GF-D8 (cell line): ENCODE data around the gene ECHS1.
A peak's percentile ranks its signal among the peaks of the same experiment; 100 is the strongest.
"Not testable (repeated sequence)": the region's sequence is repeated elsewhere in the genome, so short reads cannot be mapped to it uniquely, and the experiment has no call there.

Experiments
- DNase-seq: peaks from one replicate; lab custom pipeline; 2025; lab: John Stamatoyannopoulos, UW

The ECHS1 gene

DNA sequence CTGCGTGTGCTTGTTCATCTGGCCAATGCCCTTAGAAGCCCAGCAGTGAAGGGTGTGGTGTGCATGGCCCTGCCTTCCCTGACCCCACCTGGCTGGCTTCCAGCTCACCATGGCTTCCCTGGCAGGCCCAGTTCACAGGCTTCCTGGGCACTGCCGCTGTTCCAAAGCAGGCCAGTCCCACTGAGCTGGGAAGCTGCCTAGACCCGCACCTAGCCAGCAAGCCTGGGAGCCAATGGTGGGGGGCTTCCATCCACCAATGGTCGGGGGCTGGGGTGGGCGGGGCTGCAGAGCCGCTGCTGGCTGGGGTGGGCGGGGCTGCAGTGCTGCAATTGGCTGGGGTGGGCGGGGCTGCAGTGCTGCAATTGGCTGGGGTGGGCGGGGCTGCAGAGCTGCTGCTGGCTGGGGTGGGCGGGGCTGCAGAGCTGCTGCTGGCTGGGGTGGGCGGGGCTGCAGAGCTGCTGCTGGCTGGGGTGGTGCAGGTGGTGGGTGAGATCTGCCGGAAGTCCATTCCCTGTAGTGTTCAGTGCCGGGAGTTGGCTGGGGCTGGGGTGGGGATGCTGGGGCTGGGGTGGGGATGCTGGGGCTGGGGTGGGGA is 48.9 kb downstream of the ECHS1 start:
- DNase-seq: no peak

DNA sequence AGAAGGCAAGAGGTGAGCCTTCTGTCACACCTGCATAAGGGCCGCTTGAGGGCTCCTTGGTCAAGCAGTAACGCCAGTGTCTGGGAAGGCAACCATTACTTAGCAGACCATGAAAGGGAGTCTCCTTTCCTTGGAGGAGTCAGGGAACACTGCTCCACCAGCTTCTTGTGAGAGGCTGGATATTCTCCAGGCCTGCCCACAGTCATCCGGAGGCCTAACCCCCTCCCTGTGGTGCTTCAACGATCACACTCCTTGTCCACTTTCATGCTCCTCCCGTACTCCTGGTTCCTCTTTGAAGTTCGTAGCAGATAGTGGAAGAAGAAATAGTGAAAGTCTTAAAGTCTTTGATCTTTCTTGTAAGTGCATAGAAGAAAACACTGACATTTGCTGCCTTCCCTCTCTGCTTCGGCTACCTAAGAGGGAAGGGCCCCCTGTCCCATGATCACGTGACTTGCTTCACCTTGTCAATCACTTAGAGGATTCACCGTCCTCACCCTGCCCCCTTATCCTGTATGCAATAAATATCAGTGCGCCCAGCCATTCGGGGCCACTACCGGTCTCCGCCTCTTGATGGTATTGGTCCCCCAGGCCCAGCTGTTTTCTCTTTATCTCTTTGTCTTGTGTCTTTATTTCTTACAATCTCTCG is 51.0 kb downstream of the ECHS1 start:
- DNase-seq: not testable (repeated sequence)

DNA sequence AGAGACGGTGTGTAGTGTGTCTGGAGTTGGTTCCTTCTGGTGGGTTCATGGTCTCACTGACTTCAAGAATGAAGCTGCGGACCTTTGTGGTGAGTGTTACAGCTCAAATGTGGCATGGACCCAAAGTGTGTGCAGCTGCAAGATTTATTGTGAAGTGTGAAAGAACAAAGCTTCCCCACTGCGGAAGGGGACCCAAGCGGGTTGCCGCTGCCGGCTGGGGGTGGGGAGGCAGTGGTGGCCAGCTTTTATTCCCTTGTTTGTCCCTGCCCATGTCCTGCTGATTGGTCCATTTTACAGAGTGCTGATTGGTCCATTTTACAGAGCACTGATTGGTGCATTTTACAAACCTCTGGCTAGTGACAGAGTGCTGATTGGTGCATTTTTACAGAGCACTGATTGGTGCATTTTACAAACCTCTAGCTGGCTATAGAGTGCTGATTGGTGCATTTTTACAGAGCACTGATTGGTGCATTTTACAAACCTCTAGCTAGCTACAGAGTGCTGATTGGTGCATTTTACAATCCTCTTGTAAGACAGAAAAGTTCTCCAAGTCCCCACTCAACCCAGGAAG is 52.2 kb downstream of the ECHS1 start:
- not testable (repeated sequence) for DNase-seq

DNA sequence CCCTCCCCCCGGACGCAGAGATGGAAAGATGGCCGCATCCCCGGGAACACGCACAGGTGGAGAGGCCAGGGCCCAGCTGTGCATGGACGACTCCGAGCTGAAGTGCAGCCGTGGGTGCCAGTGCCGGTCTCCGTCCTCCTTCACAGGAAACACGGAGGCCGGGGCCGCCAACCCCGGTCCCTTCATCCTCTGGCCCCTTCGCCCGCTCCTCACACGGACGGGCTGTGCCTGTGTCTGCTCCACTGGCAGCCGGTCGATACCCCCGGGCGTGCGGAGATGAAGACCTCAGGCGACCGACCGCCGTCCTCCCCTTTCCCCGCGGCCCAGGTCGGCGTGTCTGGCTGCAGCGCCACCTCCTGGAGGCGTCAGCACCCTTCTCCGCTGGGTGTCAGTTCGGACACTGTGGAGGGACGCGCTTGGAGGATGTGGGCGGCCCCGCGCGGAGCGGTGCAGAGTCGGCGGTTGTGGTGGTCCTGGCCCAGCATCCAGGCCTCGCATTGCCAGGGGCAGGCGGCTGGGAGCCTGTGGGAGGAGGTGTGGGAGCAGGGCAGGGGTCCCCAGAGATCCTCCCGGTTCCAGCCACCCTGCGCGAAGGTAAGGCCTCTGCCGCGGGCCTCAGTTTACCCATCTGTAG is 54.5 kb downstream of the ECHS1 start:
- DNase-seq: peak; percentile 7

DNA sequence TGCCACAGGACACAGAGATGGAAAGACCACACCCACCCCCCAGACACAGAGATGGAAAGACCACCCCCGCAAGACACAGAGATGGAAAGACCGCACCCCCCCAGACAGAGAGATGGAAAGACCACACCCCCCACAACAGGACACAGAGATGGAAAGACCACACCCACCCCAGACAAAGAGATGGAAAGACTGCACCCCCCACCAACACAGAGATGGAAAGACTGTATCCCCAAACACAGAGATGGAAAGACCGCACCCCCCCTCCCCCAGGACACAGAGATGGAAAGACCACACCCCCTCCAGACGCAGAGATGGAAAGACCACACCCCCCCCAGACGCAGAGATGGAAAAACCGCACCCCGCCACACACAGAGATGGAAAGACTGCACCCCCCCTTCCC is 56.4 kb downstream of the ECHS1 start:
- DNase-seq: no peak

DNA sequence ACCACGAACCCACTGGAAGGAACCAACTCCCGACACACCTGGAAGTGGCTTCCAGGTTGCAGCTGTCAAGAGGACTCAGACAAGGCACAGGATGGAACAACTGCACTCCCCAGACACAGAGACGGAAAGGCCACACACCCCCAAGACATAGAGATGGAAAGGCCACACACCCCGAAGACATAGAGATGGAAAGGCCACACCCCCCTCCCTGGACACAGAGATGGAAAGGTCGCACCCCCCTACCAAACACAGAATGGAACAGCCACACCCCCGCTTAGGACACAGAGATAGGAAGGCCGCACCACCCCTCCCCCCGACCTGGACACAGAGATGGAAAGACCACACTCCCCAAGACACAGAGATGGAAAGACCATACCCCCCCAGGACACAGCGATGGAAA is 56.9 kb downstream of the ECHS1 start:
- DNase-seq: no peak

DNA sequence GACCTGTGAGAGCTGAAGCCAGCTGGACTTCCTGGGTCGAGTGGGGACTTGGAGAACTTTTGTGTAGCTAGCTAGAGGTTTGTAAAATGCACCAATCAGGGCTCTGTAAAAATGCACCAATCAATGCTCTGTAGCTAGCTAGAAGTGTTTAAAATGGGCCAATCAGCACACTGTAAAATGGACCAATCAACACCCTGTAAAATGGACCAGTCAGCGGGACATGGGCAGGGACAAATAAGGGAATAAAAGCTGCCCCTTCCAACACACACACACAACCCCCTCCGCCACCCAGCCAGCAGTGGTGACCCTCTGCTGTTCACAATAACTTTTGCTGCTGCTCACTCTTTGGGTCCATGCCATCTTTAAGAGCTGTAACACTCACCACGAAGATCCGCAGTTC is 57.3 kb downstream of the ECHS1 start:
- DNase-seq: no peak

DNA sequence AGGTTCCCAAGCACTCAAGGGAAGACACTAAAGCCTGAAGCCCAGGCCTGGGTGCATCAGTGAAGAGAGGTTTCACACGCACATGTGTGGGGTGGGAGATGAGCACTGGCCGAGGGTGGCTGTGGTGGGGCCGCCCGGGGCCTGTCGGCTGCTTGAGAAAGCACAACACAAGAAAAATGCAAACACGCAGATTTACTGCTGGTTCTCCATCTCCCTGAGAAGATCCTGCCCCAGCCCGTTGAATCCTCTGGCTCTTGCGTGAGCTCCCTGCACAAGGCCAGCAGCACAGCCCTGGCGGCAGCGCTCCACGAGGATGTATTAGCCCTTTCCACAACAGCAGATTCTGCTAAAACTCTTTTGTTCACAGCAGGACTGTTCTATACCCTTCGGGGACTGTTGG is 58.2 kb downstream of the ECHS1 start:
- no peak for DNase-seq

DNA sequence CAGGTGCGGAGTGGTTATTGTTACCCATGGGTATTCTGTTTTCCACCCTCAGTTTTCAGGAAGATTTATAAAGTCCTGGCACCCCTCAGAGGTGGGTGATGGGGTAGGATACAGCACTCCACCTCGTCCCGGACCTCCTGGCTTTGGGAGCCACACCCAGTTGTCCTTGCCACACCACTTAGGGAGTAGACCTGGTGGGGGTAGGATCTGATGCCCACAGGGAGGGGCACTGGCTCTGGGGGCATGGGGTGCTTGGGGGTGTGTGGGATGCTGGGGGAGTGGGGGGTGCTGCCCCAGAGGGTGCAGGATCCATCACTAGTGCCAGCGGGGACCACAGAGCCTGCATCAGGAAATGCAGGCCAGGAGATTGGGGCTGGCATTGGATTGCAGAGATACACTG is 60.0 kb downstream of the ECHS1 start:
- no peak for DNase-seq

DNA sequence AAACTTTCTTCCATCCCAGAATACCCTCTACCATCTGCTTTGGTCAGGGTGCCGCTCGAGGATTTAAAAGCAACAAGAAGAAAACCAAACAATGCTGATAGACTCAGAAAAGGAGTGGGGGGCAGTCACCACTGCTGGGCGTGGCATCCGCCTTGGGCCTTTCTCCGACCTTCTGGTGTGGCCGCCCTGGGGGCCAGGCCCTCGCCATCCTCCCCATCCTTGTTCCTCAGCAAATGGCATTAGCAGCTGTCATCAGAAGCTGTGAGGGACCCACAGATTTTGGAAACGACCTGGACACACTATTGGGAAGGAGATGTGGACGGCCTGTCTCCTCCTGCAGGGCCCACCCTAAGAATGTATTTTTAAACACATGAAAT is 60.4 kb downstream of the ECHS1 start:
- DNase-seq: no peak
